HG03039 (cell line): ENCODE results near the gene LSM14B.

ENCODE experiments used
- ATAC-seq: cut with Tn5 transposase; IDR thresholded peaks from one replicate; pipeline ENCODE4 v1.9.1; 2021; ENCODE audit warnings: mild to moderate bottlenecking, moderate library complexity; ENCODE audit not compliant: unreplicated experiment

Gene LSM14B

DNA sequence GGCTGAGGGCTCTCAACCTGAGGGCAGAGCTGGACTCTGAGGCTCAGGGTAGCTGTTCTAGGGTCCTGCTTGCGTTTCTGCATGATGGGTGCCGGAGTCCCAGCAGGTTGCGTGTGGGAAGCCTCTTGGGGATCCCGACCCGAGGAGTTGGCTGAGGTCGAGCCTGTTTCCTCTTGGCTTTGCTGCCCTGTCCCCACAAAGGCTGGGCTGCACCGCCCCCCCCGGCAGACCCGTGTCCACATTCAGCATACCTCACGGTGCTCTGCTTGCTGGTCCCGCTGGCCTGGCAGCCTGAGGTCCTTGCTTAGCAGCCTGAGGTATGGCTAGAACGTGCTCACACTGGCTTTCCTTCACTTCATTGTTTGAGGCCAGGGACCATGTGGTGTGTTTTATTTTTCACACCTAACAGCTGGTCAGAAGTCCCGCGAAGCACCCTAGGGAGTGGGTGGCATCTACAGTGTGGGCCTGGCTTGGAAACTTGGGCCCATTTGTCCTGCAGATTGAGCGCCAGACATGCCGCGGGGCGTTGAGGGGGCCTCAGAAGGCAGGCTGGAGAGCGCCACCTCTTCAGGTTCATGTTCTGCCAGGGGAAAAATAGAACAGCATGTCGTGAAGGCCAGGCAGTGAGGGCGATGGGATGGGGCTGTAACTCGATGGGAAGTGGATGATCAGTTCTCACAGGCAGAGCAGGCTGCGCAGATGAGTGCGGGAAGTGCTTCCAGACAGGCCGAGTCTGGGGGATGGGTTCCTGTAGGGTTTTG is 9.5 kb downstream of the LSM14B start:
- no peak for ATAC-seq

DNA sequence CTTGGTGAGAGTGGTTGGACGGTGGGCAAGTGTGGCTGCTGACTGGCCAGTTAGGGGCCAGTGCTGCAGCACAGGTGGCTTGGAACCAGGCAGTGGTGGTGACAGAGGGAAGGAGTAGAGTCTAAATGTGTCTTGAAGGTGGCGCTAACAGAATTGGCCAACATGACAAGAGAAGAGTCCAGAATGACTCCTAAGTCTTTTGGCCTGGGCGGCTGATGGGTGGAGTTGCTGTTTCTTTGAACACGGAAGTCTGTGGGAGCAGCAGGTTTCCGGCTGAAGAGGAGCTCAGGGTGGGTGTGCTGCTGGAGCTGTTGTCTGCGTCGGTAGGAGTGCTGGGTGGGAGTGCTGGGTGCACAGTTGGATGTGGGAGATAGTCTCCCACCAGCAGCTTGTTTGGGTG is 10.1 kb downstream of the LSM14B start:
- ATAC-seq: no peak

DNA sequence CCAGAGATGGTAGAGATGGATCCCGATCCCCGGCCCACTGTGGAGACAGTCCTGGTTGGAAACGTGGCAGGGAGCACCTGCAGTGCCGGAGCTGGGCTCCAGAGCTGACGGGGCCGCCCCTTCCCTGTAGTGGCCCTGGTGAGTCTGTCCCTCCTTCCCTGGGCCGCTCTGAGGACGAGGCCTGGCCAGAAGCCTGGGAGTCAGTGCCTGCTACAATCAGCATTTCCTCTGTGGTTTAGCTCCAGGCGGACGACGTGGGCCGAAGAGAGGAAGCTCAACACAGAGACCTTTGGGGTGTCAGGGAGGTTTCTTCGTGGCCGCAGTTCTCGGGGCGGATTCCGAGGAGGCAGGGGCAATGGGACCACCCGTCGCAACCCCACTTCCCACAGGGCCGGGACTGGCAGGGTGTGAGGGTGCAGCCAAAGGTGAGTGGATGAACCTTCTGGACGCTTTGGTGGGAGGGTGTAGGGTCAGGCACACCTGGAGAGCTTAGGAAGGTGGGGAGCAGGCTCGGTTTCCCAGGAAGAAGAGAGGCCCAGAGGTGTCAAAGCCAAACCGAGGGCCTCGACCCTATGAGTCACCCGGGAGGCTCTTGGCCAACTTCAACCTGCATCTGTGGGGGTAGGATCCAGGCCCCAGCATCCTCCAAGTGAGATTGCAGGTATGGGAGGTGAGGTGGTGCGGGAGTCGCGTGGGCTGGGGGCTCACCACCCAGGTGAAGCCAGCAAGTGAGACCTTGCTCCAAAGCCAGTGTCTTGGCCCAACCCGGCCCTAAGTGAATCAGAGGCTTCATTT is 11.0 kb downstream of the LSM14B start:
- ATAC-seq: no peak

DNA sequence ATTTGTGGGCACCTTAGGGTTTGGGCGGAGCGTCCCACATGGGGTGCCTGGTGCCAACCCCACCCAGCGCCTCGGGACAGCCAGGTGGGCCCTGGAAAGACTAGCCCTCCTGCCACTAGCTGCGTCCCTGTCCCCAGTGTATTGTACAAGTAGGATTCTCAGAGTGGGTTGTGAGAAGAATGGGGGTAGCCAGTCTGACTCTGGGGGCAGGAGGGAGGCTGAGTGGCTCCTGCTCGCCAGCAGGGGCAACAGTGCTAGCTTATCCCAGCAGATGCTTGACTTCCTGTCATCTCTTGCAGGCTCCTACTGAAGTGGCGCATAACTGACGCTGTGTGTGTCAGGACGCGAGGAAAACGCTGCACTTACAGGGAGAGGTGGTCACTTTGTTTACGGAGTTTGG is 11.6 kb downstream of the LSM14B start:
- ATAC-seq: no peak

DNA sequence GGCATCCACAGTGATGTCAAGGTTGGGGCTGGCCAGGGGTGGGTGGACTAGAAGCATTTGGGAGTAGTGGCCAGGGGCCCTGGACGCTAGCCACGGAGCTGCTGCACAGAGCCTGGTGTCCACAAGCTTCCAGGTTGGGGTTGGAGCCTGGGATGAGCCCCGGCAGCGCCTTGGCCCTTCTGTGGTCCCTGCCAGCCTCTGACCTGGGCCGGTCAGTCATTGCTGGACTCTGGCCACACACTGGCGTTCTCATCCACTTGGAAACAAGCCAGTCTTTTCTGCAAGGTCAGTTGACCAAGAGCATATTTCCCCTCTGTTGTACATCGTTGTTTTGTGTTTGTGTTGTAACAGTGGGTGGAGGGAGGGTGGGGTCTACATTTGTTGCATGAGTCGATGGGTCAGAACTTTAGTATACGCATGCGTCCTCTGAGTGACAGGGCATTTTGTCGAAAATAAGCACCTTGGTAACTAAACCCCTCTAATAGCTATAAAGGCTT is 12.5 kb downstream of the LSM14B start:
- ATAC-seq: no peak

DNA sequence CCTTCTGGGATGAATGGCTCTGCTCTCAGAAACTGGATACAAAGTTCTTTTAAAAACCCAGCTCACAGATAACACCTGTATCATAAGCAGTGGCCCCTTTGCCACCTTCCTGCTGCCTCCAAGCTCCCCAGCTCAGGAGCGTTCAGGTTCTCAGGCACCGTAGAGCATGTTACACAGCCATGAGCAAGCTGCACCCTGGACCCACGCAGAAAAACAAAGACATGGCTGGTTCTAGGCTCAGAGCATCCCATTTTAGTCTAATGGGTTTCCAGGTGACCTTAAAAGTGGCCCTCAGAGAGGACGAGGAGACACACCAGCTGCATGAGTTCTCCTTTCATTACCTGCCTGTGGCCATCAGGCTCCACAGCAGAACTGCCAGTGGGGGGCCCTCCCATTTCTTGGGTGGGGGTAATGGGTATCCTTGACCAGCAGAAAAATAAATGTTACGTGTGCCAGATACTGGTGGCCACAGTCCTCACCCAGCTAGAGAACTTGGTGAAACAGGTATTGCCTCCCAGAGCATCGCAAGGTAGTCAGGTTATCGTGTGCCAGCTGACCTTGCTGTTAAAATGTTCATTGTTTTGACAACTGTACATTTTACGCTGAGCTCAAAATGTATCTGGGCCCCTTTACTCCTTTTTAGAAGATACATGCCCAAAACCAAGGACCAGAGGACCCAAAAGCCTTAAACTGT is 13.4 kb downstream of the LSM14B start:
- ATAC-seq: no peak

DNA sequence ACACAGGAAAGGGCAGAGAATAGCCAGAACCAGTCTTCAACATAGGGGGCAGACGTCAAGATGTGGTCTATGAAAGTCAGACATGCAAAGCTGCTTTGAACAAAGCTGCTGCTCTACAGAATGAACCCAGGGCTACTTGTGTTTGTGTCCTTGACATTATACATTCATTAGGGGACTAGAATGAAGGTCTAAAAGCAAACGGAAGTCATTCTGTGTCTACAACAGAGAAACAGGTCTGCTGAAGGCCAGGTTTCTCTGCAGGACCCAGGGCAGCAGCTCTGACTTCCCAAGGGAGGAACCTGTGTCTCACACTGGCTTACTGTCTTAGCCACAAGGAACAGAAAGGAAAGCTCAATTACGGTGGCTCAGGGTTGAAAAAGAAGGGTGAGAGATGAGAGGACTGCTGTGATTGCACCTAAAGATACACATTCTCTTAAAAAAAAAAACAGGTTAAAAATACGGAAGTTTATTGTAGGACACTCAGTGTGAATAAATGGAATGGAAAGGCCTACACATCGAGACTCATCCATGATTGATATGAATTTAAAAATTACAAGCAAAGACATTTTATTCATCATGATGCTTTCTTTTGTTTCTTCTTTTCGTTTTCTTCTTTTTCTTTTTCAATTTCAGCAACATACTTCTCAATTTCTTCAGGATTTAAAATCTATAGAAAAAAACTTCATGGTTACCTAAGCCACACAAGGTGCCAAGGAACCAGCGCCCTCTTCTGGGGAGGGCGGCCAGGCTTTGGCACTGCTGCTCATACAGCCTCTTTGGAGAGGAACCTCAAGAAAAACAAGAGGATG is 14.2 kb downstream of the LSM14B start:
- ATAC-seq: no peak

DNA sequence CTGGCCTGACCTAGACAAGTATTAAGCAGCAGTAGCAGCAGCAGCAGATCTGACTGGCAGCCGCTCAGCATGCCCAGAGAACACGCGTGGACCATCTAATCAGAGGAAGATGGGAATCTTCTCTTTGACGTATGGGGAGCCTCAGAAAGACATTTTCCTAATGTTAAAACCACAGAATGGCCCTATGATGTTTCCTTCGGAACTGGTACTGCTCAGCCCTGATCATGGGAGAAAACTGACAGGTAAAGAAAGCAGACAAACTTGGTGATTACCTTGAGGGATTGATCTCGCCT is 14.8 kb downstream of the LSM14B start:
- no peak for ATAC-seq

DNA sequence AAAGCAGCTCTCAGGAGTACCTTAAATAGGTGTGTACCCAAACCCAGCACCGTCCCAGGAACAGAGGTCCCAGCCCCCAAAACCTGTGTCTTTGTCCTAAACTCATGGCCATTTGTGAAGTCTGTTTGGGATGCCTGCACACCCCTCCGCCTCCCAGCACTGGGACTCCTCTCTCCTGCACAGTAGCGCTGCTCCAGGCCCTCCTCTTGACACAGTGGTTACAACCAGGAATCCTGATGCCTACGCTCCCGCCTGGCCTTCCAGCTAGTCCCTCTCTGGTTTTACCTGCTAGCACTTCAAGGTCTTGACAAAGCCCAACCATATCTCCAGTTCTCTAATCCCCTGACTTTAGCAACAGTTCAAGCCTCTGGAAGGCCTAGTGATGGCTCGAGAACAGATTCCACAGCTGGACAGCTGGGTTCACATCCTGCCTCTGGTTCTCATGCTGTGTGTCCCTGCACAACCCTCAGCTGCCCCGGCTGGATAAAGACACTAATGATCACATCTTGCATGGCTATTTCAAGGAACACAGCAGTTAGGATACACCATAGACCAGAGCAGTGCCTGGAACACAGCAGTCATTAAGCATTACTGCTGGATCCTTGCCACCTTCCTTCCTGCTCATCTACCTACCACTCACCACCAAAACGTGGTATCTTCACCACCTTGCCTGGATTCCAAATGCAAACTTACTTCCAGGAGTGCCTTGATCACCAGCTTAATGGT is 15.4 kb downstream of the LSM14B start:
- ATAC-seq: no peak

DNA sequence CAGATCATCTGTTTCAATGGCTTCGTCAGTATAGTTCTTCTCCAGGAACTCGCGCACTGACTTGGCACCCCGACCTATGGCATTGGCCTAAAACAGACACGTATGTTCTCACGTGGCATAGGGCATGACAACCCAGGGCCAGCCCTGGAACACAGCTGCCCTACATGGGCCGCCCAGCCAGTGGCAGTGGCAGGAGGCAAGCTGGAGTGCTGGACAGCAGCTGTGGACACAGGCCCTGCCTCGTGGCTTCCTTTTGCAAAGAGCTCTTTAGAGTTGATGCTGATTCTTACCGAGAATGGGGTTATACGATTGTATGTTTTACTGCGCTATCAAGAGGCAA is 15.9 kb downstream of the LSM14B start:
- ATAC-seq: no peak

DNA sequence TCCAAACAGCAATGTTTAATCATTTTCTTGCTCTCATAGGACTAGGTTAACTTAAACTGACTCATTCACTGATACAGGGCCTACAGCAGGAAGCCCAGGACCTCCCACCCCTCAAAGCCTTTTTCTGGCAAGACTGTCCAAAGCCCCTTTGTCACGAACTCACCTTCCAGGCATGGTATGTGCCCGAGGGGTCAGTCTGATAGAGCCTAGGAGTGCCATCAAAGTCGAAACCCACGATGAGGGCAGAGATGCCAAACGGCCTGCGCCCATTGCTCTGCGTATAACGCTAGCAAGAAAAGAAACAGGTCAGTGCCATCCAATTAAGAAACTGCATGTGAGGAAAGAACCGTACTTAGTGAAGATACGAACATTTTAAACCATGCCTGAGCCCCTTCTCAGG is 16.6 kb downstream of the LSM14B start:
- ATAC-seq: no peak

DNA sequence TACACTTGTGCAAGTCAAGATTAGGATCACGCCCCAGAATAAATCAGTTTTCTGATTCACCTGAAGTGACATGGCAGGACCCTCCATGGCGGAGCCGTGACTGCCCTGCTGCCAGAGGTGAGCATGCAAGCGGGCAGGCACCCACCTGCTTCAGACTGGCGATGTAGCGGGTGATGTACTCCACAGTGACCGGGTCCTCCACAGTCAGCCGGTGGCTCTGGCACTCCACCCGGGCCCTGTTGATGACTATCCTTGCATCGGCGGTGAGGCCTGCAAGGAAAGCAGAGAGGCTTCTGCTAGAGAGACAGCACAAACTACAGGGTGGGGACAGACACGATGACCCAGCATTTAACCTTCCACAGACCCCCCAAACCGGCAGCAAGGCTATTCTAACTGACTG is 17.4 kb downstream of the LSM14B start:
- no peak for ATAC-seq

DNA sequence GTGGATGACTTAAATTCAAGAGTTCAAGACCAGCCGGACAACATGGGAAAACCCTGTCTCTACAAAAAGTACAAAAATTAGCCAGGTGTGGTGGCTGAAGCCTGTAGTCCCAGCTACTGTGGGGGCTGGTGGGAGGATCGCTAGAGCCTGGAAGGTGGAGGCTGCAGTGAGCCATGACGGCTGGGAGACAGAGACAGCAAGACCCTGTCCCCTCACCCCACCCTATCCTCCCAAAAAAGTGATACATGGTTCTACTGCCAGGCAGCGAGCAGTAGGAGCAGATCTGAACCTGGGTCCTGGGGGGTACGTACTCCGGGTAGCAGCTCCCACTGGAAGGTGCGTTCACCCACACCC is 18.7 kb downstream of the LSM14B start:
- no peak for ATAC-seq

DNA sequence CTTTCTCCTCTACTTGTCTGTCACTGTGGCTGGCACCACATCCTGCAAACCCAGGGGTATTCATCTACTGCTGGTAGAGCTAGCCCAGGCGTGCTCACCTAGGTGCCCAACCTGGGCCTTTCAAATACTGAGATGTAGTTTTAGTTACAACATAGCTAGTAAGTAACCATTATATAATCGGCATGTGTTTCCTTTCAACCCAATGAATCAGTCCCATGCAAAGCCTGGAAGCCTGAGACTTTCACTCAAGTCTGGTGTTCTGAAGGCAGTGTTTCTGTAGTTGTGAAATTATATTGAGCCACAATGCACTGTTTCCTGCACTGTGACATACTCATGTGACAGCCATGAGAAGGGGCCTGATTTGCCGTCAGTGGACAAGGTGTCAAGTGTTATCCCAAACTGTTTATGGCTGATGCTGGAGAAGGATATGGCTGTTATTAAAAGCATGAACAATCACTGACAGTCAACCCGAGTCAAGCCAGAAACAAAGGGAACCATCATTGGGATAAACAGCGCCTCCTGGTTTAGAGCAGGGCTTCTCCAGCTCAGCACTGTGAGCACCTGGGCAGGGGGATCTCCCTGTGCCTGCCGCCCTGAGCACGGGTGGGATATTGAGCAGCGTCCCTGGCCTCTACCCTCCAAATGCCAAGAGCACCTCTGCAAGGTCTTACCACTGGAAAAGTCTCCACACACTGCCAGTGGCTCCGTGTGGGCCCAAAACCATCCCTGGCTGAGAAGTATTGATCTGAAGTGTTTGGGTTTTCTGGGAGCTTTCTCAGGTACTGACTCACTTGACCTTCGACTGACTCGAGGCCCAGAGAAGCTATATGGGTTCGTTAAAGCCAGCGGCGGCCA is 19.3 kb downstream of the LSM14B start:
- no peak for ATAC-seq

DNA sequence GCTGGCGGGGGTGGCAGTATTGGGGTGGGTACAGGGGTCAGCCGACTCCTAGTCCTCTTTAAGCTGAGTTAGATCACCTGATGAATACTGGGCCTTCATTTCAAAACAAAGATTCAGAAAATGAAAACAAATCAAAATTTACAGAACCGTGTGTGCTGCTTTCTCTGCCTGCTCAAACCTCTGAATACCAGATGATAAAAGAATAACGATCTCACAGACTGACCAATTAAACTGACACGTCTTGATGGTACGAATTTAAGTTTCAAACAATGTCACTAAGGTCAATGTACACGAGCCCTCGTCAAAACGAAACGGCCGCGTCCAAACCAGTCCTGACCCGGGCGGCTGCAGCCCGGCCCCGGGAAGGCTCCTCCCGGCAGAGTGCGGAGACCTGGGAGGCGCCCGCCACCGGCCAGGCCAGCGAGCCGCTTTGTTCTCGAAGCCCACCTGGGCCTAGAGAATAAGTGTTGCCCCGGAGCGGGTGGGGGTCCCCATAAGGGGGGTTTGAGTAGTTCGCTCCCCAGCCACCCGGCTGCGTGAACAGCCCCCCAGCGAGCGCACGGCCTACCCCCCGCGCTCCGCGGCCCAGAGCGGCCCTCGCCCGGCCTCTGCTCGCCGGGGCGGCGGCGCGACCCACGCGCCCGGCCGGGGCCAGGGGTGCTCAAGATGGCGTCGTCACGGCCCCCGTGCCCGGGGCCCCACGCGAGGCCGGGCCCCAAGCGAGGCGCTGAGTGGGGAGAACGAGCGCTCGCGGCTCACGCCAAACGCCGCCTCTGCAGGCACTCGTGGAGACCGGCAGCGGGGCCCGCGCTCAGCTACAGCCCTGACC is 20.2 kb downstream of the LSM14B start:
- ATAC-seq: peak; percentile 4

DNA sequence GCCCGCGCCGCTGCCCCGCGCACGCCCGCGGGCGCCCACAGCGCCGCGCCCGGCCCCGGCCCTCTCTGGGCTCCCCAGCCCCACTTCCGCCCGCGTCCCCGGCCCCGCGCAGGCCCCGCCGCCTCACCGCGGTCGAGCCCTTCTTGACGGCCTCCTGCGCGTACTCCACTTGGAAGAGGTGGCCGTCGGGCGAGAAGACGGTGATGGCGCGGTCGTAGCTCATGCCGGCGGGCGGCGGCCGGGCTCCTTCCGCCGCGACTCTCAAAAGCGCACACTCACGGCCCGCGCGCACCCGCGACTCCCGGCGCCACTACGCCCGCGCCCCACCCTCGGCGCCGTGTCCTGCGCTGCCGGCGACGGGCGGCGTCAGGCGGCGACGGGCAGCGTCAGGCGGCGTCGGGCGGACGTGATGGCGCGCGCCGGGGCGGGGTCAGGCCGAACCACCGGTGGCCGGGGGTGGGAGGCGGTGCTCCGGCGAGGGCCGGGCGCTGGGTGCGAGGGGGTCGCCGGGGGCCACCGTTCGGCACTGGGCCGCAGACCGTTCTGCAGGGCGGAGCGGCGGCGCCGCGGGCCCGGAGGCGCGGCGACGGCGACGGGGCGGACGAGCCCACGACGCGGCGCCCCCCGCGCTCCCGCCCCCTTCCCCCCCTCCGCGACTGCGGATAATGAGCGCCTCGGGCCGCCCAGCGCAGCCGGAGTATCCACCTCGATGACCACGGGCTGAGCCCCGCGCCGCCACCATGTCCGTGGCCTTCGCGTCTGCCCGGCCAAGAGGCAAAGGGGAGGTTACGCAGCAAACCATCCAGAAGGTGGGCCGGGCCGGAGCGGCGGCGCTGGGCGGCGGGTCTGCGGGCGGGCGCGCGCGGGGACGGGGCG is 21.0 kb downstream of the LSM14B start, which contains the start of the genes PSMA7 and SS18L1:
Gene PSMA7 (minus strand): TSS at position 314 of the 876 bp plus-strand sequence. CDS start 91 bp downstream, at position 223.
Gene SS18L1 (plus strand): TSS at position 689 of the 876 bp plus-strand sequence. CDS start 52 bp downstream, at position 741.
- ATAC-seq: peak; percentile 67
